Femur (tissue), 1 donor: ENCODE results near the gene MEGF8.

Experiments used
- DNase-seq: peaks from one replicate; pipeline ENCODE4 v3.0.0-alpha.2; 2017

The MEGF8 gene

DNA sequence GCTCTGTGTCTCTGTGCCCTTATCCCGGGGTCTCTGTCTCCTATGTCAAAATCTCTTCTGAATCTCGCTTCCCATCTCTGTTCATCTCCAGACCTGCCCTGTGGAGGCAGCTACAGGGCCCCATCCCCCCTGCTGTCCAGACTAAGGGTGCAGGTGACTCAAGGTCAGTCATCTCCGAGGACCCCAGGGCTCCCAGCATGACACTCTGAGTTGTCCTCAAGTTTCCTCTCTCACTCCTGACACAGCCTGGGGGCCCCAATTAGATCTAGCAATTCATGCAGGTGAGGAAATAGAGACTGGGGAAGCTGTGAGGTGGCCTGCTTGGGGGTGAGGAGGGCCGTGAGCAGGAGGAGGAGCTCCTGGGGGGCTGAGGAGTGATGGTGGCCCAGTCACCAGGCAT lies 66.7 kb downstream of the MEGF8 start:
- no peak for DNase-seq

DNA sequence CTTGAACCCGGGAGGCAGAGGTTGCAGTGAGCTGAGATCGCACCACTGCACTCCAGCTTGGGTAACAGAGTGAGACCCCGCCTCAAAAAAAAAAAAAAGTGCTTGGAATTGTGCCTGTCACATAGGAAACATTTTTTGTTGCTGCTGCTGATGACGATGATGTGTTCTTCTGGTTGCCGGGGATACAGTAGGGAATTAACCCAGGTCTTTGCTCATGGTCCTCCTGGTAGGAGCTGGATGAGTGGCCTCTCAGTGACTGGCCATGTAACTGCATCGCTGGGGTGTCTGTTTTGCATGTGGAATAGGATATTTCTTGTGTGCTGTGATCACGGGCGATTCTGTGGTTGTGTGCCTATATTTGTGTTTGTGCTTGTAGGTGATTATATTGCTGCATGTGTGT lies 69.3 kb downstream of the MEGF8 start:
- no peak for DNase-seq

DNA sequence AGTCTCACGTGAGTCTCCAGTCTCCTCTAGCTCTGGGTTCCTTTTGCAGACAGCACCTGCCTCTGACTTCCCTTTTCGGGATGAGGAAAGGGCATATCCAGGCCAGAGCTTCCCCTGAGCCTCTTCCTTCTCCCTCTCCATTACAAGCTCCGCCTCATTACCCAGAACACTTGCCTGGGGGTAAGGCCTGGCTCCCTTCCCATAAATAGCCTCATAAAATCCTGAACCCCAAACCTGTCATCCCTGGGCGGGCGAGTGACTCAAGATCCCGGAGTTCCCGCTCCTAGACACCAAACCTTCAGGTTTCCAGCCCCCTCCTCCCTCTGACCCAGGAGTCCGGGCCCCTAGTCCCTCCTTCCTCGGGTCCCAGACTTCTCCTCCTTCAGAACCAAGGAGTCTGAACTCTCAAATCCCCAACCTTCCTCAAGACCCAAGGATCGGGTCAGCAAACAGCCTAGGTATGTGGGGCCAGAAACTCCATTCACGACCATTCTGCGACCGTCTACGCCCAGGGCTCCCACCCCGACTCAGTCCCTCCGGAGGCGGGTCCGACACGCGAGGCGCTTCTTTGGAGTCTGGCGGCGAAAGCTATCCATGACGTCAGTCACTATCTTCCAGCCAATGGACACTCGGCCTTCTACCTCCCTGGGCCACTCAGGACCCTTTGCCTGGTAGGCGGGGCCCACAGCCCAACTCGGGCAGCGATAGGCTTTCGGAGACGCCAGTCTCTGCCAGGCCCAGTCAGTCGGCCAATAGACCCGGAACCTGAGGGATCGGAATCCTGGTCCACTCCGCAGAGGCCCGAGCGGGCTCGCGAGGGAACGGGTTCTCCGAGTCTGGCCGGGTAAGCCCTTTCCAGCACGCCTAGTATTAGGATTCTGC lies 71.2 kb downstream of the MEGF8 start:
- peak; percentile 100 for DNase-seq

DNA sequence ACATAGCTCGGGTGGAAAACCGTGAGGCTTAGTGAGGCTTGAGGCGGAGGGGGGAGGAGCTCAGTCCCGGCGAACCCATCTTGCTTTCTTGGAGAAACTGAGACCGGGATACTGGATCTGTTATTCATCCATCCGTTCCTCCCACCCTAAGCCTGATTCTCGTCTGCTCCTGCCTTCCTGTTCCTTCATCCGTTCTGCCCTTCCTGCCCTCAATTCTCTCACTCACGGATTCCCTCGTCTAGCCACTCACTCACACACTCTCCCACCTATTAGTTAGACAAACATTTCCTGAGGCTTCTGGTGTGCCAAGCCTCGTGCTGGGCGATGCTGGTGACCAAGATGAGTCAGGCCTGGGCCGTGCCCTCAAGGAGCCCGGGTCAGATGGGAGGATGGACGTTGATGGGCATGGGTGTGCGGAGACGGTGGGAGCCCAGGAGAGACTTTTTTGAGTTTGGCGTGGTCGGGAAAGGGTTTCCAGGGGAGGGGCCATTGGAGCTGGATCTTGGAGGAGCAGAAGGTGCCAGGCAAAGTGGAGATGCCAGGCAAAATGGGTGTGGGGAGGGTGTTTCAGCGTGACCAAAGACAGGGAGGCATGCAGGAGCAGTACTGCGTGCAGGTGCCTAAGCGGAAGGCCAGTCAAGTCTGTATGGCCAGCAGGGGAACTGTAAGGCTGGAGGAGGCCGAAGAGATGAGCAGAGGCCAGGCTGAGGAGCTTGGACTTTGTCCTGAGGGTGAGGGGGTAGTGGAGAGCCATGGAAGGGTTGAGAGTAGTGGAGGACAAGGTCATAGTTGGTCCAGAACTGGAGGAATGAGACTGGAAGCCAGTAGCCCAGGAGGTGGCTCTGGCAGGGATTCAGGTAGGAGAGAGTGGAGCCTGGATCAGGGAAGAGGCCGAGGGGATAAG lies 72.1 kb downstream of the MEGF8 start:
- DNase-seq = no peak

DNA sequence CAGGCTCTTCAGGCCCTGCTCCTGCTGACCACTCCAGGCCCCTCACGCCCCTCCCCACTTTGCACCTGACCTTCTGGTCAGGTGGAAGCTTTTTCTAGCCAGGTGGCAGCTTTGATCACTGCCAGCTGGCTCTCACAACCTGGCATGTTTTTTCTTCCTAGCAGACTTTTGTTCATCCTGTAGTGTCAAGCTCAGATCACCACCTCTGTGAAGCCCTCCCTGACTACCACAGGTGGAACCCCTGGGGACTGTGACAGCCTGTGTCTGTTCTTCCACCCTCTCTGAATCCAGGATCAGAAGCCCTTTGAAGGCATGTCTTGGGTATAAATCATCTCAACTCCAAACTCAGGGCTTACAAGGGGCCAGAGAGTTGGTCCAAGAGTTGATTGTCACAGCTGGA lies 75.0 kb downstream of the MEGF8 start:
- DNase-seq = no peak

DNA sequence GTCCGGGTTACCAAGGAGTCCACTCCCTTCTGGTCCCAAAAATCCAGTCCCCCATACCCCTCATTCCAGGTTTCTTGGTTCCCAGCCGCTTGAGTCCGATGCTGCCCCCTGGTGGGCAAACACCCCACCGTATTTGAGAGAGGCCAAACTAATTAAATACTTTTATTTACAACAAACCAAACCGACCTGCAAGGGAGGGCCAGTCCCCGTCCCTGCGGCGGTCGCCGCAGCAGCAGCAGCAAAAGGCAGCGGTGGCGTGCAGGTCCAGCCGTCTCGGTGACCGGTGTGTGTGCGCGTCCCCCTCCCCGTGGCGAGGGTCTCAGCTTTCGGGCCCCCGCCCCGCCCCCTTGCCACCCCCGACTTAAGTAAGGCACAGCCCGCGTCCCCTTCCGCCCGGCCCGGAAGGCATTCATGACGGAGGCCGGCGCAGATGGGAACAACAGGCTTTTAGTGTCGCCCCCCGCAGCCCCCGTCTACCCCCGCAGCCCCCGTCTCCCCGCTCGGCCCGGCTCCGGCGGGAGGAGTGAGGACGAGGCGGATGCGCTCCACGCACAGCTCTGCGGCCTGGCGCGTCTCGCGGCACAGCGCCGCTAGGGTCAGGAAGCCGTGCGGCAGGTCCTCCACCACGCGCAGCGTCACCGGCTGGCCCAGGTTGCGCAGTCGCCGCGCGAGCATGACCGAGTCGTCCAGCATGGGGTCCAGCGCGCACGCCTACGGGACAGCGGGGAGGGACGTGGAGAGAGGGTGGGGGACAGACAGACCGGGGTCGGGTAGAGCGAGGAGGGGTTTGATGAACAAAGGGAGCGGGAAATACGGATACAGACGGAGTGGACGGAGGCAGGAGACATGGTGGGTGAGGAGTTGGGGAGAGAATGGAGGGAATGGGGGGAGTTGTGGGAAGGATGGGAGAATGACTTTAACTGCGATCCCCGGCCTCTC lies 76.2 kb downstream of the MEGF8 start:
- DNase-seq = peak; percentile 86

DNA sequence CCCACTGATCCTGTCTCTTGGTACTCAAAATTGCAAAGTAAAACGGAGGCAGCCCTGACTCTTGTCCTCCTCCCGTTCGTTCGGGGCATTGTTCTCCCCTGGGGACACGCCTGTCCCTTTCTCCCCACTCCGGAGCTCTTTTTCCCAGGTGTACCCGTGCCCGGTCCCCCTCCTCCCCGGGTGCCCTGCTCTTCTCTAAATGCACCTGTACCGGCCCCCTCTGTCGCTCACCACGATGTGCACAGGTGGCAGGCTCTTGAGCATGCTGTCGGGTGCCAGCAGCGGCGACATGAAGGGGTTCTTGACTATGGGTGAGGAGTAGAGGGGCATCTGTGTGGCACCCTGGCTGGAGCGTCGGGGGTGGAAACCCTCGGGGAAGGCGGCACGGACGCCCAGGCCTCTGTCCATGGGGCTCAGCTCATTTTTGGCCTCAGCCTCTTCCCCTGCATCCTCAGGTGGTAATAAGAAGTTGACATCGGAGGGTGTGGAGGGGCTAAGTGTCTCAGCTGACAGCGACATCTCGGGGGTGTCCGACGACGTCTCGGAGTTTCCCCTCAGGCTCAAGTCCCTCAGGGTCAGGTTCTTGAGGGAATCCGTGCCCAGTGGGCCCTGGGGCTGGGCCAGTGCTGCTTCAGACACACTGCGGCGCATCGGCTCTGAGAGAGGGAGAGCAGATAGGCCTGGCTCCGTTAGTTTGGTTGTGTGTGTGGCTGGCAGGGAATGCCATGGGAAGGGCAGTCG lies 77.1 kb downstream of the MEGF8 start:
- DNase-seq = no peak

DNA sequence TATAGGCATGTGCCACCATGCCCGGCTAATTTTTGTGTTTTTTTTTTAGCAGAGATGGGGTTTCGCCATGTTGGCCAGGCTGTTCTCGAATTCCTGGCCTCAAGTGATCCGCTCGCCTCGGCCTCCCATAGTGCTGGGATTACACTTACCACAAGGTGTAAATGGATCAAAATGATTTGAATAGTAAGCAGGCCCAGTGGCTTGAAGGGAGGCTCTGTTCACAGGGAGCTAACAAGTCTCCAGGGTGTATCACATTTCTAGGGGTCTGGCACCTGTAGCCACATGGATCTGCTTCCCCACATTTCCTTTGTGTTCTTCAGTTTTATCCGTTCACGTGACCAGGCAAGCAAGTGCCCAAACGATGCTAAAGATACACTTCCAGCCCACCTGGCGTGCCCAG lies 78.2 kb downstream of the MEGF8 start:
- no peak for DNase-seq

DNA sequence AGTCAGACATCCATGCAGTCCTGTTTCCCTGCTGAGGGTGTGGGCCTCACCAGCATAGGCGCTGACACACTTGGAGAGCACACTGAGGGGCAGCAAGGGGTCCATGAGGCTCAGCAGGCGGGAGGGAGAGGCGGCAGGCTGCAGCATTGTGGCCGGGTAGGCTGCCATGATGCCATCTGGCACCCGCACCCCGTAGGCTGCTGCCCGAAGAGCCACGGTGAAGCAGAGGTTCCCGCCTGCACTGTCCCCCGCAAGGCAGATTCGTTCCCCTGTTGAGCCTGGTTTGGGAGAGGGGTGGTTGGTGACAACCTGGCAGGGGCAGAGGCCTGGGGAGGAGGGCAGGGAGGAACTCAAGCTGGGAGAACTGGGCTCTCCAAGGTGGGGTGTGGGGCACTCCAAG lies 80.7 kb downstream of the MEGF8 start:
- DNase-seq = no peak

DNA sequence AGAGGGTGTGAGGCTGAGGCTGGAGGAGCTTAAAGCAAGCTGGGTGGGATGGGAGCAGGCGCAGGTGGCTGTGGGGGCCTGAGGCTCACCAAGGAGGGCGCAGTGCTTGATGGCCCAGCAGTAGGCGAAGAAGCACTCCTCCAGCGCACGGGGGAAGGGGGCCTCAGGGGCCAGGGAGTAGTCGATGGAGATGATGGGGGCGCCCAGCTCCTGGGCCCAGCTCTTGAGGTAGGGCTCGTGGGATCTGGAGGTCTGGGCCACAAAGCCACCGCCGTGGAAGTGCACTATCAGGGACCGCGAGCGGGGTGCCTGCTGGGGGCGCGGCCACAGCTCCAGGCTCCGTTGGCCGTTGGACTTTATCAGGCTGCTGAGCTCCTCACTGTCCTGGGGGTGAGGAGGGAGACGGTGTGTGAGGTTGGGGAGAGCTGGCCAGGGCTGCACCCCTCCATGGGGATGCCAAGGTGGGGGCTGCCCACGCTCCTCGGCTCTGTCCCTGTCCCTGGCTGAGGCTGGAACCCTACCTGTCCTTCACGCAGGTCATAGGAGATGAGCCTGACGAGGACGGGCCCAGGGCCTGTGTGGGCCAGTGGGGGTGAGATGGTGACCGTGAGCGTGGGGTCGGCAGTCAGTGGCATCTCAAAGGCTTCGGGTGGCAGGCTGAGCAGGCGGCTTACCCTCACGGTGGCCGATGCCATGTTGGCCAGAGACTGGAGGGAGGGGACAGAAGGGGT lies 81.8 kb downstream of the MEGF8 start:
- DNase-seq = no peak

DNA sequence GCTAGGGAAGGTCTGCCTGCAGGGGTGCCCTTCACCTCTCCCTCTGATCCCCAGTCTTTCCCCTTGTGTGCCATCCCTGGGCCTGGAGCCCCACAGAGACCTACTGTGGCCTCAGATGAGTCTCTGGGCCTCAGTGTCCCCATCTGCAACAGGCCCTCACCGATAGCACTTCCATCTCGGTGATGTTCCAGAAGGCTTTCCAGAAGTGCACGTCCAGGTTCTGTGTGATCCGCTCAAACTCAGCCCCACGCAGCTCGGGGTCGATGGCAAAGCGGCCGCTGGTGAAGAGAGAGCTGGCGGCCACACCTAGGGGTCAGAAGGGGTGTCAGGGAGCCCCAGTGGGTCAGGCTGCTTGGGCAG lies 82.4 kb downstream of the MEGF8 start:
- no peak for DNase-seq

DNA sequence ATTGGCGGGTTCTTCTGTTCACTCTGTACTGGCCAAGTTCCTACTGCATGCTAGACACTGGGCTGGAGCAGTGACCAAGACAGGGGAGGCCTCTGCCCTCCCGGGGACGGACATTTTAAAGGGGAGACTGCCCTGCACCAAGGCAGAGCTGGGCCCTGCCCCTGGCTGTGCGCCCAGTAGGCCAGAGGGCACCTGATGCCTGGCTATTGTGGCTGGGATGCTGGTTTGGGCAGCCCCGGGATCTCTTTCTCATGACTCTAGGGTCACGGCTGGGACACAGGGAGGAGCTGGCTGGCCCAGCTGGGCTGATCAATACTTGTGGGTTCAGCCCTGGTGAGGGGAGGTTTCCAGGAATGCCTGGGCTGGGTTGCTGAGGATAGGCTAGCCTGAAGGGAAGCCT lies 84.0 kb downstream of the MEGF8 start:
- DNase-seq = no peak

DNA sequence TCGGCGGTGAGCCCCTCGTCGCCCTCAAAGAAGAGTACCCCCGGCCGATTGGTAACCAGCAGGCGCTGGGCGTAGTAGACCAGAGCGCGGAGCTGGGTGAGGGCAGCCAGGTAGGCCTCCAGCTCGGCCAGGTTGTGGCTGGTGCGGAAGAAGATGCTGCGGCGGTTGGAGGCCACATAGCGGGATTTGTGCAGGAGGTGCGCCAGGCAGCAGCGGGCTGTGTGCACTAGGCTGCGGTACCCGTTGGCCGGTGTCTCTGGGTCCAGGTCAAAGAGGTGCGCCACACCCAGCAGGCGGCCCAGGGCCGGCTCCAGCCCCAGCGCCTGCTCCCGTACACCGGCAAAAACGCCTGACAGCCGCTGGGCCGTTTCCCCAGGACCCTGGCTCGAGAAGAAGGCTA lies 84.9 kb downstream of the MEGF8 start:
- DNase-seq = no peak

DNA sequence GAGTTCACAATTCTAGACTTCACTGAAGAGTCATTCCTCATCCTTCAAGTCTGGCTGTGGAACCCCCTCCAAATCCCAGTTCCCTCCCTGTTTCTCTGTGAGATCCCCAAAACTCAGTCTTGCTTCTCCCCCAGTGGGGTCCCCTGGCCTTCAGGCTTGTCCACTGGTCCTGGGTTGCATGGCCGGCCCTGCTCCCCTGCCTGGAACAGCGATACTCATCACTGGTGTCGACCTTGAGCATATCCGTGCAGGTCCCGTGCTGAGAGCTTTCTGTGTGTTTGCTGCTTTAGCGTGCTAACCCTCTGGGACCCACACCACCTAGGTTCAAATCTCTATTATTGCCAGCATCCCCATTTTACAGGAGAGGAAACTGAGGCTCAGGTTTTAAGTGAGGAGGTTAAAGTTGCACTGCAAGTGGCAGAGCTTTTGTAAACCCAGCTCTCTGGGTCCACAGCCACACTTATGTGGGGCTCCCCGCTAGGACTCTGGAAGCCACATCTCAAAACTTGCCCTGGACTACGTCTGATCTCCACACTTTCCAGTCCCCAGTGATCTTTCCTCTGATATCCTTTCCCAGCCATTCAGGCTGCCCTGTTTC lies 86.2 kb downstream of the MEGF8 start:
- no peak for DNase-seq

DNA sequence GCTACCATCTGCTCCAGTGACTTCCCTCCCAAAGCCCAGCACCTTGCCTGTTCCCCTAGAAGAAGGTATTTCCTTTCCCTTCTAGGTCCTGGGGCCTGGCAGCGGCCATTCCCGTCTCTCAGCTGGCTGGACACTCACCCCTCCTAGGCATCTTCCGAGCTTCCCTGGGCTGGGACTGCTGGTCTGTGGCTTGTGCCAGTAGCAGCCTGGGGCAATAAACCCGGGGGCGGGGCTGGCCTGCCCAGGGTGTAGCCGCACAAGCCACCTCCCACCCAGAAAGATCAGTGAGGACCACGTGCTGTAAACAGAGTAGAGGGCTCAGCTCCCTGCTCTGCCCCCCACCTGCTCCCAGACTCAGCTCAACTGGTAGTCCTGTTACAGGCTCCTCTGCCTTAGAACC lies 86.8 kb downstream of the MEGF8 start:
- DNase-seq = no peak

DNA sequence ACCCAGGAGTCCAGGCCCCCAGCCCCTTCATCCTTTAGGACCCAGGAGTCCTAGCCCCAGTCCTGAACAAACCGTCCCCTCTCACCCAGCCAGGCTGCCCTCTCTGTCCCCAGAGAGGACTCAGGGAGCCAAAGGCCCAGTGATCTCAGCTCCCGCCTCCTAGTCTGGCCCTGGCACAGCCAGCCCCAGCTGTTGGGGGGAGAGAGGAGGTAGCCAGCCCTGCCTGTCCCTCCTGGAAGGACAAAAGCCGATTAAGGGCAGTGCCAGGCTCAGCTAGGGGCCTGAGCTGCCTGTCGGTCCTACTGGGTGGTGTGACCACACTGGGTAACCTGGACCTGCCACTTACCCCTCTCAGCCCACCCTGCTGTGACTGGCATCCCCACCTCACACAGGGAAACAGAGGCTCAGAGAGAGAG lies 87.2 kb downstream of the MEGF8 start:
- DNase-seq = no peak

DNA sequence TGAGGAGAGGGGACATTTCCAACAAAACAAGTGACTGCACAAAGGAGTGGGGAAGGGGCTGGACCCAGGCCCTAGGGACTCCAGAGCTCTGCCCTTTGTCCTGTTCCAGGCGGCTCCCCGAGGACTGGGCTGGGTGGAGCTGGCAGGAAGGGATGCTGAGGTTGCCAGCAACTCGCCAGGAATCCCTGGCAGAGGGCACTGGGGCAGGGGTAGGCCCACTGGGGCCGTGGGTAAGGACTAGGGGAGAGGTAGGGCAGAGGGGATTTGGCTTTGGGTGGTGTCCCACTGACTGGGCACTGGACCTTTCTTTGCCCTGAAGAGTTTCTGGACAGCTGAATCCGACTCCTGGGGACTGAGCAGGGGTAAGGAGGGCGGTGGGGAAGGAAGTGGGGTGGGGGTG lies 93.9 kb downstream of the MEGF8 start:
- no peak for DNase-seq

DNA sequence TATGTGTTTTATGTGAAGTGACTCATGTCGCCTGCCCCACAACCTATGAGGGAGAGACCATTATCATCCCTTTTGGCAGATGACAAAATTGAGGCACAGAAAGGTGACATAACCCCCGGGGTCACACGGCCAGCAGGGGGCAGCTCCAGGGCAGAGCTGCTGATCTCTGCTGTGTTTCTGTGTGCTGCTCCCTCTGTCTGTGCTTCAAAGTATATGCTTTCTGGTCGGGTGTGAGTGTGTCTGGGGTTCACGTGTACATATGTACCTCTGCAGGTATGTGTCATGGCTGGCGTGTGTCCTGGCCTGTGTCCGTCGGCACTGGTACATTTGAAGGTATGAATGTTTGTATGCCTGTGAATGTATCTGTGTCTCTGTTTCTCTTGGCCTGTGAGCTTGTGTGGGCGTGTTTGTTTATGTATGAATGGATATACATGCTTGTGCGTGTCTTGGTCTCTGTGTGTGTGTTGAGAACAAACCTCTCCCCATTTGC lies 94.7 kb downstream of the MEGF8 start:
- DNase-seq = no peak

DNA sequence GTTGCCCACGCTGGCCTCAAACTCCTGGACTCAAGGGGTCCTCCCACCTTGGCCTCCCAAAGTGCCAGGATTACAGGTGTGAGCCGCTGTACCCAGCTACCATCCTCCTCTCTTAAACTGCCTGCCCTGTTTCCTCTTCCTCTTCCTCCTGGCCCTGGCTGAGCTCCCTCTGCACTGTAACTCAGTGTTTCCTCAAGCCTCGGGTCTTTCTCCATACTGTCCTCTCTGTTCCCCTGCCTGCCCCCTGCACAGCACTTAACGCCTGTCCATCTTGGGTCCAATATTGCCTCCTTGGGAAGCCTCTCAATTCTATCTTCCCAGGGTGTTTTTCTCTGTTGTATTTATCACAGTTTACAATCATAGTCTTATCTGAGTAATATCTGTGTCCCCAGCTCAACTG lies 95.7 kb downstream of the MEGF8 start:
- no peak for DNase-seq

DNA sequence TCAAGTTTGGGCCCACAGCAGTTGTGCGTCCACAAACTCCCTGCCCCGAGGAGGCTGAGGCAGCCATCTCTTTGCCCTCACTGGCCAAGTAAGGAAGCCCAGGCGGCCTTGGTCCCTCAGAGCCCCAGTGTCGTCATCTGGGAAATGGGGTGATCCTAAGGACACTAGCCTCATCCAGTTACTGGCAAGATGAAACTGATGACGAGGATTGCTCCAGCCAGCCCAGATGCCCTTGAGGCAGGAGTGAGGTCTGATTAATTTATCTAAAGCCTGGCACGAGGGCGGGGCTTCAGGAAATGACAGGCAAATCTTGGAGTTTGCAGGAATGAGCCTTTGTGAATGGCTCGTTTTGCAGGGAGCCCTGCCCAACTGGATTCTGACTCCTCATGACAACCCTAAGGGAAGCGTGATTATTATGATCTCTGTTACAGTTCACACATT lies 96.2 kb downstream of the MEGF8 start:
- DNase-seq = no peak
